HT1080 (cell line): Measurements from ENCODE around the gene IL34. TPM values are rescaled to one million over a fixed set of nuclear protein-coding genes. Genes with fewer than 3 reads are reported as not detected.

Experiments
- DNase-seq: peaks from one replicate; pipeline ENCODE4 v3.0.0-alpha.2; 2015; ENCODE audit warnings: low read depth
- total RNA-seq: library from RNA; depleted of rRNA; stranded (reverse); fragments of >200 nt; shearing (Covaris generic); gene quantifications from 2 replicates; pipeline ENCODE4 v1.2.3, GENCODE V29; 2014; rRNA removed

IL34 gene
- total RNA-seq, 1 experiment from 2014 or later, result not detected

GRCh38 chr16:70701036-70701435, 54.7 kb downstream of the IL34 start:
- no peak for DNase-seq

- DNase-seq, result no peak
Measured at GRCh38 chr16:70701596-70701995, 55.2 kb downstream of the IL34 start.

- no peak for DNase-seq
Measured at GRCh38 chr16:70701998-70702397, 55.6 kb downstream of the IL34 start.

DNA sequence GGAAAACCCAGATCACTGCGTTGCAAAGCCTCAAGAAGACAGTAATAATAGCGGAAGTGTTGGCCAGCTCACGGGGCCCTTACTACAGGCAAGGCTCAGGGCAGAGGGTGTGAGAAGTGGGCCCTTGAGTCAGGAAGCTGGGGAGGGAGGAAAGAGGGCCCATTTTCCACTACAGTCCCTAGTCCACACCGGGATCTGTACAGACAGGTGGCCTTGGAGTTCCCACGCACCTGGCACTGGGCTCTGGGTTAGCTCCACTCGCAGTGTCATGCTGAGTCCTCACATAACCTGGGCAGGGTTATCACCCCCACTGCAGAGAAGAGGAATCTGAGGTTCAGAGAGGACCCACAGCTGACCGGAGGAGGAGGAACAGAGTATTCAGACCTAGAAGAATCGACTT, 56.3 kb downstream of the IL34 start:
- DNase-seq, result no peak

DNA sequence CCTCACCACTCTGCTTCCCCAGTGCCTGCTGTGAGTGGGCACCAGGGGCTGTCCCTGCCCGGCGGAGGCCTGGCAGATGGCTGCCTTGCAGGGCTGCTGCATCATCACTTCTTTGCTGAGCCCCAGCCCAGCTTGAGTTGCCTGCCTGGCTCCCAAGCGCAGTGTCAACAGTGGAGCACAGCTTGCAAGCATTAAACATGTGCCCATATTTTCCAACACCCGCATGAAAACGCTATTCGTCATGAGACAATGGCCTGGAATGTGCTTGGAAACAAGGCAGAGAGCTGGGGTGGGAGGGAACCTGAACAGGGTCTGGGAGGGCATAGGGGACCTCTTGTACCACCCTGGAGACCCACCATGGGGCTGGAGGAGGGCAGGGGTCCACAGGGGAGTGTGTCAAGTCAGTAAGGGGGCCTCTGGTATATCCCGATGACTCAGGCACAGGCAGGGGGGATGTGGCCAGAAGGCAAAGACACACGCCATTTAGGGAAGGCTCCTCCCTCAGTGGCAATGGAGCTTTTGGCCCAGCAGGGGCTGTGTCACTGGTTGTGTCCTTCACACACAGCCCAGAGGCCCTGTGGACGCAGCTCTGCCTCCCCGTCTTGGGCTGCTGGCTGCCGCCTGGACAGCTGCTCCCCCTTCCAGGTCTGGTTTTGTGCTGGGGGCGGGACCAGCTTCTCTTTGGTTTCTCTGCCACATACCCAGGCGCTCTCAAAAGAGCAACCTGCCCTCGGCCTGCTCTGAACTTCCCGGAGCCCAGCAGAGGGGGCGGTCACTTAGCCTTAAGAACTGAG, 56.9 kb downstream of the IL34 start:
- peak; percentile 33 for DNase-seq

GRCh38 chr16:70703835-70704381, 57.5 kb downstream of the IL34 start:
- DNase-seq, result no peak

GRCh38 chr16:70704586-70704985, 58.2 kb downstream of the IL34 start:
- no peak for DNase-seq

DNA sequence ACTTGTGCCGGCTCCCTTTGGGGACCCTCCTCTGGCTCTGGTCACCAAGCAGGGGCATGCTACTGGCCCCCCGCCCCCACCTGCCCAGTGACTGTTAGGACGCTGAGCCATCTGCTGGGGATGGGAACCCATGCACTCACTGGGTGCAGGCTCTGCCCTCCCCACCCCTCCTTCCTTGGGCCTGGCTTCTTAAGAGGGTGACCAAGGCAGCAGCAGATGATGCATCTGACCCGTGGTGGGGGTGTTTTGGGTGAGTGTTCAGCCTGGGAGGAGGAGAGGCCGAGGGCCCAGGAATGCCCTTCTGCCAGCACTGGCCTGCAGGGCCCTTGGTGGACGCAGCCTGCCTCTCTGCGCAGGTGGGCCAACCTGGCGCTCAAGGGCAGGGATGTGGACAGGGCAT, 58.7 kb downstream of the IL34 start:
- DNase-seq, result no peak

- DNase-seq, result peak; percentile 83
Measured at GRCh38 chr16:70706948-70707465, 60.6 kb downstream of the IL34 start.

DNA sequence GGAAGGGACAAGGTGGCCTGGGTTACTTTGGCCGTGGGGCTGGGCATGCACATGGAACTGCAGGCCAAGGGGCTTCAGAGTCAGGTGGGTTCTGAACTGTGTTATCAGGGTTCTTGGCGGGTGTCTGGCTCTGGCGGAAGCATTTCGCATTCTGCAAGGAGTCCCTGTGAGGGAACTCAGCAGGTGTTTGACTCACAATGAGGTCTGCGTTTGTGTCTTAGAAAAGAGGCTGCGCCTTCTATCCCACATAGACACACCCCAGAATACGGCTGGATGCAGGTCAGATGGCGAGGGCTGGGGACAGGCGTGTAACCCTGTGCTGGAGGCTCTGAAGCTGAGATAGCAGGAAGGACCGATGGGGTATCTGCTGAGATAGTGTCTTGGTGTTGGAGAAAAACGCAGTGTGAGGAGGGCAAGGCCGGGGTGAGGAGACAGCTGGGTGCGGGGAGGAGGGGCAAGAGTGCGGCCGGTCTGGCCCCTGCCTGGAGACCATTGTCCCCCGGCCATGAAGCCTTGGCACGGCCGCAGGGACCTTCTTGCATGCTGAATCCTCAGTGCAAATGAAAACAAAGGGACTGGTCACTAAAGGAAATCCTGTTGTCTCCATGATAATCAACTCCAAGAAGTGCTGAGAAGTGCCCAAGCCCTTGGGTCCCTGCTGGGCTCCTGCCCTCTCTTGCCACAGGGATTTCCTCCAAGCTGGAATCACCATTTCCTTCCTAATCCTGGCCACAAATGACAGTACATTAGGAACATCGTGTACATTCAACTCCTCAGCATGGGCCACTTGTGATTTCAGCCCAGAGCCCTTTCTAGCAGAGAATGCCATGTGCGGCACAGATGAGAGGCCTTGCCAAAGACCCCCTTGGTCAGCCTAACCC, 62.2 kb downstream of the IL34 start:
- DNase-seq, result no peak

- no peak for DNase-seq
Measured at GRCh38 chr16:70709457-70709856, 63.1 kb downstream of the IL34 start.

GRCh38 chr16:70709942-70710341, 63.6 kb downstream of the IL34 start:
- DNase-seq, result no peak

Other genes starting within 250 kb of the IL34 start
- gene ST3GAL2, start 207.5 kb upstream of the IL34 start, total RNA-seq, result 27.9 and 38.1 TPM in 2 replicates
- 3.9 and 4.9 TPM in 2 replicates for gene FCSK, start 192.0 kb upstream of the IL34 start, total RNA-seq
- gene COG4, start 123.0 kb upstream of the IL34 start, total RNA-seq, result 52.8 and 63.4 TPM in 2 replicates
- 152 and 267 TPM in 2 replicates for gene SF3B3, start 122.7 kb upstream of the IL34 start, total RNA-seq
- 16.0 and 21.1 TPM in 2 replicates for gene MTSS2, start 39.5 kb downstream of the IL34 start, total RNA-seq
- gene VAC14, start 154.6 kb downstream of the IL34 start, total RNA-seq, result 70.7 and 103 TPM in 2 replicates